NCI-H187 (cell line): Measurements from ENCODE around the gene ATG10.
"Not testable (repeated sequence)": the region's sequence is repeated elsewhere in the genome, so short reads cannot be mapped to it uniquely, and the experiment has no call there.

Experiments
- DNase-seq, 2 experiments: peaks; one replicate each; lab custom pipeline; 2025; lab: John Stamatoyannopoulos, UW

Gene ATG10

DNA sequence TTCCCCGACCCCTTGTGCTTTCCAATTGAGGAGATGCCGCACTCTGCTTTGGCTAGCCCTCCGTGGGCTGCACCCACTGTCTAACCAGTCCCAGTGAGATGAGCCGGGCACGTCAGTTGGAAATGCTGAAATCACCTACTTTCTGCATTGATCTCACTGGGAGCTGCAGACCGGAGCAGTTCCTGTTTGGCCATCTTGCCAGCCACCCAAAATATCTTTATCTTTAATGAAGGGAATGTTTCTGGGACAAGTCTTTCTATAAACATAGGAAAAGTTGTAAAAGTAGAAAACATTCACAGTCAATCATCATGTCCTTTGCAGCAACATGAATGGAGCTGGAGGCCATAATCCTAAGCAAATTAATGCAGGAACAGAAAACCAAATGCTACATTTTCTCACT is 158.8 kb downstream of the ATG10 start:
- DNase-seq = no peak

DNA sequence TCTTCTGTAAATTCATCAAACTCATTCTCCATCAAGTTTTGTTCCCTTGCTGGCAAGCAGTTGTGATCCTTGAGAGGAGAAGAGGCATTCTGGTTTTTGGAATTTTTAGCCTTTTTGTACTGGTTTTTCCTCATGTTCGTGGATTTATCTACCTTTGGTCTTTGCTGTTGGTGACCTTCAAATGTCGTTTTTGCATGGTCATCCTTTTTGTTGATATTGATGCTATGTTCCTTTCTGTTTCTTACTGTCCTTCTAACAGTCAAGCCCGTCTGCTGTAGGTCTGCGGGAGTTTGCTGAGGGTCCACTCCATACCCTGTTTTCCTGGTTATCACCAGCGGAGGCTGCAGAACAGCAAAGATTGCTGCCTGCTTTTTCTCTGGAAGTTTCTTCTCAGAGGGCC is 165.4 kb downstream of the ATG10 start:
- DNase-seq = no peak

DNA sequence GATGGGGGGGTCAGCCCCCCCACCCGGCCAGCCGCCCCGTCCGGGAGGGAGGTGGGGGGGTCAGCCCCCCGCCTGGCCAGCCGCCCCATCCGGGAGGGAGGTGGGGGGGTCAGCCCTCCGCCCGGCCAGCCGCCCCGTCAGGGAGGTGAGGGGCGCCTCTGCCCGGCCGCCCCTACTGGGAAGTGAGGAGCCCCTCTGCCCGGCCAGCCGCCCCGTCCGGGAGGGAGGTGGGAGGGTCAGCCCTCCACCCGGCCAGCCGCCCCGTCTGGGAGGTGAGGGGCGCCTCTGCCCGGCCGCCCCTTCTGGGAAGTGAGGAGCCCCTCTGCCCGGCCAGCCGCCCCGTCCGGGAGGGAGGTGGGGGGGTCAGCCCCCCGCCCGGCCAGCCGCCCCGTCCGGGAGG is 168.0 kb downstream of the ATG10 start:
- not testable (repeated sequence) for DNase-seq

DNA sequence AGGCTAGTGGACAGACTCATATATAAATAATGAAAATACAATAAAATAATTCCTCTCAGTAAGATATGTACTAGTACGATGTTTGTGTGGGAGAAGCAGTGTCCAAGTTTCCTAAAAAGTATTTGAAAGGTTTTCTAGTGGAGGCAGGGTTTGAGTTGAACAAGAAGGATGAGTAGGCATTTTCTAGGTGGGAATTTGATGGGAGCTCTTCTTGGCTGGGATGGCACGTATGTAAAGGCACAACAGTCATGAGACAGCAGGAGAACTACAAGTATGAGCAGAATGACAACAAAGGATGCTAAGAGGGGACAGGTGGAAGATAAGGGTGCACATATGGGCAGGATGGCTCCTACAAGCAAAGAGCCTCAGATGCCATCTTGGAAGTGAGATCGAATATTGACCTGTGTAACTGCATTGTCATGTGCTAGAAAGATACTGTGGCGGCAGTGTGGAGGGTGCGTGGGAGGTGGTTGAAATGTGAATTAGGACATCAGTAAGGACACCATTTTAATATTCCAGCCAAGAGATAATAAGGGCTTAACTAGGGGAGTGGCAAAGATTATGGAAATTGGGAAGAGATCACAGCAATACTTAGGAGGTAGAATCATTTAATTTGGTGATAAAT is 170.5 kb downstream of the ATG10 start:
- no peak for DNase-seq

DNA sequence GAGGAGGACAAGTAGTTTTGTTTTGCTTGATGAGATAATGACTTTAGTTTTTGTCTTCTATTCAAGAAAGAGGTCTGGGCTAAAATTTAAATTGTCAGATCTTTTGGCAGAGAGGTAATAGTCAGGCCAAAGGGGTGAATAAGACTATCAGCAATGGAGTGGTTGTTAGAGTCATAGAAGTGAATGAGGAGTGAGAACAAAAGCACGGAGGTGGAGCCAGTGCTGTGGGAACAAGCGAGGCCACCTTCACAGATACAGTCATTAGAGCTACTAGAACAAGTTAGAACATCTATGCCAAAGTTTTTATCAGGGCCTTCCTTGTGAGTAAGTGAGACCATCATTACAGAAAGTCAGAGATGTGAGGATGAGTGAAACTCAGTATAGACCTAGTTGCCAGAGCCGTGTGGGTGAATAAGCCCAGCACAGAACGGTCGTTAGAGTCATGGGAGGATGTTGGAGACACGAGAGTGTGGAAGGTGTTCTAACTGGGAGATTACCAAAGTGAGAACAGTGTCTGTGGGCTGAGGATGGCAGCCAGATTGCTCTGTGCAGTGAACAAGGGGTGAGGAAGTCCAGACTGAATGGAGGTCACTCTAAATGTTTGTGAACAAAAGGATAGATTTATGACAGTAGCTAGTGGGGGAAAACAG is 171.2 kb downstream of the ATG10 start:
- no peak for DNase-seq

DNA sequence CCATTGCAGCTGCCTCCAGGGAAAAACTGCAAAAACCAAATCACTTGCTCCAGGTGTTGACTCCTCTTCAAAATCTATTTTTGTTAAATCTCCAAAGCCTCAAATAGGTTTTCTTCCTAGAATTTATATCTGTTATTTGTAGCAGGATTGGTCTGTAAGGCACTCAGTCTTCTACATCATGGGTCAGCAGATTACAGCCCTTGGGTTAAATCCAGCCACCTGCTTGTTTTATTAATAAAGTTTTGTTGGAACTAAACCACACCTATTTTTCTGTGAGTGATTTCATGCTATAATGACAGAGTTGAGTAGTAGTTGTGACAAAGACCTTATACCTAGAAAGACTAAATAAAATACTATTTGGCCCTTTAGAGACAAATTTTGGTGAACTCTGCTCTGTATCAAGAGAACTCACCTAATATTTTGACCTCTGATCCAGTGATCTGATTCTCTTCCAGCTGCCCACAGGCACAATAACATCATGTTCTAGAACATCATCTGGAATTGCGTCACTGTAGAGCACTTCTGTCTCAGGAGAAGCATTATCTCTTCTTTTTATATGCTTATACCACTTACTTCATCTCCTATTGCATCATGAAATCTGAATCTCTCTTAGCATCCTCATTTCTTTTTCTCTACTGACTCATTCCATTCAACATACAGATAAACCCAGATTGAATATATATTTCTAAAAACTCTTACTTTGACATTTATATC is 176.2 kb downstream of the ATG10 start:
- no peak for DNase-seq

DNA sequence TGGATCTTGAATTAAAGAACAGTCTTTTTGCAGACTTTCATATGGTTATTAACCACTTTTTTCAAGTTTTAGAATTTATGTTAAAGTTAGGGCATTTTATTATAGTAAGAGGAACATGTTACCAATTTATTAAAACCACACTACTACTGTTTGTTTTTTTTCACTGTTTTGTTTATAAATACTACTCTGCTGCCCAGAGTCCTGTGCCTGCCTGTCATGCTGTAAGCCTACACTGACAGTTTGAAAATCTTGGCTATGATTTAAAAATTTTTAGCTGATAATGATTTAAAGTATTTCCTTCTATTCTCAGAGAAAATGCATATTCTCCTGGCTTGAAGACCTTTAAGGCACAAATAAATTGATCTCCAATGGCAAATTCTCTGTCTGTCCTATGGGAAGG is 177.6 kb downstream of the ATG10 start:
- DNase-seq = no peak

DNA sequence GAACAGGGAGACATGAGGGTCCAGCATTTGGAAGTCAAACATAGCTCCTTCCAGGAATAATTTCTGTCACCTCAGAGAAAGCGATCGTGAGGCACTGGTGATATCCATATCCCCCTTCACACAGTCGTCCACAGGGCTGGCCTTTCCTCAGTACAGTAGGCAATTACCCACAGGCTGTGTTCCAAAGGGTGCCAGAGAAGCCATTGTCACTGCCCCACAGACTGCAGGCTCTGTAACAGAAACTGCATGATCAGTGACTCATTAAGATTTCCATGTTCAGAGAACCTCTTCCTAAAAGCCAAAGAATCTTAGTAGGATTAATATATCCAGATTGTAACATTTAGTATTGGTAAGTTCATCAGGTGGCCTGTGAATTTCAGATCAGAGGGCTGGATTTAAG is 178.7 kb downstream of the ATG10 start:
- DNase-seq = no peak

DNA sequence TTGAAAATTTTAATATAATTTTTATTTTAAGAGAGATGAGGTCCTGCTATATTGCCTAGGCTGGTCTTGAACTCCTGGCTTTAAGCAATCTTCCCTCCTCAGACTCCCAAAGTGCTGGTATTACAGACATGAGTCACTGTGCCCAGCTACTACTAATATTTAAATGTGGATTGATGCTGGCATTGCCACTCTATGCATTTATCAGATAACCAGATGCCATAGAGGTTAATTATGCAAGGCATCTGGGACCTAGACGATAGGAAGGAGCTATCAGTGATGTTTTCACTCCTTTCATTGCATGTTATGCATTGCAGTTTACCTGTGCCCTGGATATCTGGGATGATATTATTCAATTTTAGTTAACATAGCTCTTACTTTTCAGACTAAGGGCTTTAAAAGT is 179.4 kb downstream of the ATG10 start:
- no peak for DNase-seq

DNA sequence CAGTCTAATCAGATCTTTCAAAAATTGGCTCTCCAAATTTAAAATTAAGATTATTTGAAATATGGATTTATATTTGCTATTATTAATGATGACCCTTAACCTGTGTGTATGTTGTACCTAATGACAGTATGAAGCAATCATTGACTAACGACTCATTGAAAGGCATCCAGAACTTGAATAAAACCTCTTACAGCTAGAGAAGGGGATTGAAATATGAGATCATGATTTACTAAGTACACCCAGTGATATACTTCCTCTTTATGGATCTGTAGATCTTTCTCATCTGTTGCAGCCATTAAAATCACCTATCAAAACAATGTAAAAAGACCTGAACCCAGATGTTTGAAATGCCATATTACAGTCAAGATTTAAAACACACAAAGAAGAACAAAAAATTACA is 179.8 kb downstream of the ATG10 start:
- no peak for DNase-seq

DNA sequence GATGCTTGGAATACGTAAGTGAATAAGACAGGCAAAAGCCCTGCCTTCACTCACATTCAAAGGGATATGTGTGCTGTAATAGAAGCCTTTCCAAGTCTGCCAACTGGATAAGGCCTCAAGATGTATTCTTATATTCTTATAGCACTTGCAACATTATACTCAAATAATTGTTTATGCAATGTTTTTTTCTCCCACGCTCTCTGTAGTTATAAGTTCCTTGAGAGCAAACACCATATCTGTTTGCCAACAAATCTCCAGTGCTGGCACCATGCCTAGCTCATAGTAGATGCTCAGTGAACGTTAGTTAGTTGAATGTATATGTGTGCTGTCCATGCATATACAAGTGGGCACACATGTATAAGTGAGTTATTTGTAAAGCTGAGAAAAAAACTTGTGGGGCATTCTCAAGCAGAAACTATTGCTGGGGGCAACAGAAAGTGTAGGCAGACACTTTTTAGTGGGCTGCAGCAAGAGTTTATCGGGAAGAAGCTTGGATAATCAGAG is 181.2 kb downstream of the ATG10 start:
- no peak for DNase-seq

DNA sequence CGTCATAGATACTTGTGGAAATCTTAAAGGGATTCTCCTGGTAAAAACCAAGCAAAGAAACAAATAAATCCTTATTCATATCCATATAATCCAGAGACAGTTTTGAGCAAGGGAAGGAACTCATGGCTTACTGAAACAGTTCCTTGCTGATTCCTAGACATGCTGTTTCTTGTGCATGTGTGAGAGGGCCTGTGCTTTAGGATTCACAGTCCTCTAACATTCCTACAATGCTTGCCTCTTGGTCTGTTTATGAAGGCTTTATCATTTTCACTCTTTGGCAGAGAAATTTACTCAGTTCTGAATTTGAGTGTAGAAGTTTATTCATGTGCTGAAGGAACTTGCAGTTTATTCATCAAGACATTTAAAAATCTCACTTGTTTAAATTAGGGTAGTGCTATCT is 183.0 kb downstream of the ATG10 start:
- DNase-seq = no peak

DNA sequence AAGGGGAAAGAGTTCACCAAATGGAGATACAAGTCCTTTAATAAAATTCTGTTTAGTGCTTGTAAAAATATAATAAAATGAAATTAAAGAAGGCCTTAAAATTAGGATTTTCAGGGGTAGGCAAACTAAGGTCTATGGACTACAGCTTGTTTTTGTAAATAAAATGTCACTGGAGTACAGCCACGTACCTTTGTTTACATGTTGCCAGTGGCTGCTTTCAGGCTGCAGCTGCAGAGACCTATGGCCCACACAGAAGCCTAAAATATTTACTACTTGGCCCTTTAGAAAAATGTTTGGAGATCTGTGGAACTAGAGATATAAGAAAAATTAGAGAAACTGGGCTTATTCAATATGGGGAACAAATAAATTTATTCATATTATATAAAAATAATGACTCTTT is 183.5 kb downstream of the ATG10 start:
- DNase-seq = no peak

DNA sequence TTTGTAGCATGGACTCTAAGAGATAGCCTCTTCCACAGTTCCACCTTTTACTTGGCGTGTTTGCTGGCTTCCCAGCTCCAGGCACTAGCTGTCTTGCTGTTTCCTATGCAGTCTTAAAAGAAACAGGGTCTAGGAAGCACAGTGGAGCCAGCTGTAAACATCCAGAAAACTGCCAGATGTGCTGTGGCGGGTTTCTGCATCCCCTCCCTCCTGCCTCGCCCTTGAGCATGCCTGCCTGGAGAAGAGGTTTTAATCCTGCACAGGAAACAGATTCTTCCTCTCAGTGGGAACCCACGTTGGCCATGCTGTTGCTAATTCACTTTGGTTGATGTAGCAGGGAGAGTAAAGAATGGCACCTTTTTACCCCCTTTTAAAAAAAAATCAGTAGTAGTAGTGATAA is 185.1 kb downstream of the ATG10 start:
- no peak for DNase-seq

DNA sequence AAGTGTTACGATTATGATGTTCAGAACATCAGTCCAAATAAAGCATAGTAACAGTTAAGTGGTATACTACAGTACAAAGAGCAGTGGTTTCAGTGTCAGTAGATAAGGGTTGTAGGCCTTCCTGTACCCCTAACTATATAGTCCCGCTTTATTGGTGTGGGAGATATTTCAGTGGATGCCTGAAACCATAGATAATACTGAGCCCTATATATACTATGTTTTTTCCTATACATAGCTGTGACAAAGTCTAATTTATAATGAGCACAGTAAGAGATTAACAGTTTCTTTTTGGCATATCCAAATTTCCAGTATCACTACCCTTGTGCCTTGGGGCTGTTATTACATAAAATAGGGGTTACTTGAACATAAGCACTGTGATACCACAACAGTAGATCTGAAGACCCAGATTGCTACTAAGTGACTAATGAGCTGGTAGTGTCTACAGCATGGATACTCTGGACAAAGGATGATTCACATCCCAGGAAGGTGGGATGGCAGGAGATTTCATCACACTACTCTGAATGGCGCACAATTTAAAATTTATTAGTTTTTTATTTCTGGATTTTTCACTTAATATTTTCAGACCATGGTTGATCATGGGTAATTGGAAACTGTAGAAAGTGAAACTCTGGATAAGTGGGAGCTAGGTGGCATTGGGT is 187.1 kb downstream of the ATG10 start:
- no peak for DNase-seq

DNA sequence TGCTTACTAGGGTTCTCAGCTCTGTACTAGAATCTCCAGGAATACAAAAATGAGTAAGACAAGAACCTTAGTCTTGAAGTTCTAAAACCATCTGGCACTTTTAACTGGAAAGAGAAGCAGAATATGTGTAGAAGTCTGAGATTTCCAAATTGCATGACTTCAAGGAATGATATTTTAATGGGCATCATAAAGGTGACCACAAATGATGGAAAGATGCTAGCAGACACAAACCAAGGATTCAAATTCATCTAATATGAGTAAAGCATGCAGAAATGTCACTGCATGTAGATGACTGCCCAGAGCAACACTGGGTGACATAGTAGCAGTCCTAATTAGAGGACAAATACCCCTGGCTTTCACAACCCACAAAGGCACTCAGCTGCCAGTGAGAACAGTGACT is 189.1 kb downstream of the ATG10 start:
- DNase-seq = no peak

DNA sequence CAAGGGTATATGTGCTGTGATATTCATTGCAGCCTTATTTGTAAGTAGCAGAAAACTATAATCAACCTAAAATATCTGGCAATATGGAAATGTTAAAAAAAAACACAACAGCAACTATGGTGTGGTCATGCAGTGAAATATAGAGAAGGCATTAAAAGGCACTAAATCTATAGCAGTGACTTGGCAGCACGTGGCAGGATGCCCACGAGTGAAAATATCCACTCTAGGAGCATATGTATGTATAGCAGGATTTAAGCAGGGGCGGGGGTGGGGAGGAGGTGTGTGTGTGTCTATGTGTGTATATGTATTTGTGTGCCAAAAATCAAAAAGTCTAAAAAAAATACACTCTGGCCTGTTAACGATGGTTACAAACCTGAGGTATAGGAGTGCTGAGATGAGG is 190.8 kb downstream of the ATG10 start:
- DNase-seq = no peak

DNA sequence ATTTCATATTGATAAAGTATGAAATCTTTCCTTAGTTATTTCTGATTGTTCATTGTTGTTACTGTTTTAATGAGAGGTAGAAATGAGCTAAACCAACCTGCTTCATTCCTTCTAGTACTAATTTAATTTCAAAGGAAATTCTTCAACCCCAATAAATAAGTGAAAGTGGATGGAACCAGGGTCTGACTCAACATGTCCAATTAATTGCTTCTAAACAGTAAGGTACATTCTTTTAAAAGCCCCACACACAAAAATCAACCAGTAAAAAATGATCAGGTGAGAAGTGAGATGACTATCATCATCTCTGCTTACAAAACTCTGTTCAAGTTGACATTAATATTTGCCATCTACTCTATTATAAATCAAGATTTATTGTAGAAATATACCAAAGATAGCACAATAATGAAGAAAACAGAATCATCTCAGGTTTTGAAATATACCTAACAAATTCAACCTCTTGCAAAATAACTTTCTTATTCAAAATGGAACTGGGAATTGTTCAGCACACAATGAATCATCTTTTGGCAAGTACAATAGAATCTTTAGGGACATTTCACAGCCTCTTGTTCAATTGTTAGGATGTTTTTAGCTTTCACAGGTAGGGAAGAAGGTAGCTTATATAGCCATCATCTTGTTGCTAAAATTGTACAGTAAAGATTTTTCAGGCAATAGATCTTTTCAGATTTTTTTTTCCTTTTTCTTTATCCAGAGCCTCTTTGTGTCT is 191.8 kb downstream of the ATG10 start:
- DNase-seq = no peak

DNA sequence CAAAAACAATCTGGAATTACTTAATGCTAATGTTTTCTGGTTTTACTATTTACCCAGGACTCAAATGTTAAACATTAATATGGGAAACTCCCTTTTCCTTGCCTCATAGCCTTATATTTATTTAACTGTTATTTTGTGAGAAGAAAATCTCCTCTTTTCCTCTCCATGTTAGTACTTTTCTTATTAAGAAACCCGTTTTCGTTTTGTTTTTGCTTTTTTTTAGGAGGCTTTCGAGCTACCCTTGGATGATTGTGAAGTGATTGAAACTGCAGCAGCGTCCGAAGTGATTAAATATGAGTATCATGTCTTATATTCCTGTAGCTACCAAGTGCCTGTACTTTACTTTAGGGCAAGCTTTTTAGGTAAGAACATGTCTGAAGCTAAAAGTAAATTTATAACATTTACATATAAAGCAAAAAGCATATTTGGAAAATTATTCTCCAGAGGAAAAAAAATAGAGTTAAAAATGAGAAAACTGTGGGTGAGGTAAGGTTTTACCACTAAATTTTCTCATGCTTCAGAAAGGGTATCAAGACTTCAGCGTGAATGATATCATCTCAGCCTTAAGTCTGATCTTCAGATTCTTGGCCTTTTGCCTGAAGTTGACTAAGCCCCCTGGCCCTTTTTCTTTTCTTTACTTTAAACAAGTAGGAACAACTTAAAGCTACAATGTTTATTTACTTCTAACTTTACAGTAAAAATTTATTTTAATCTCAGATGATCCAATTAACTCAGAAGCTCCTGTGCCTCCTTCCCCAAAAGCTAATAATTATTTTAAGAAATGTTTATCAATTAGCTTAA is 192.6 kb downstream of the ATG10 start:
- no peak for DNase-seq

DNA sequence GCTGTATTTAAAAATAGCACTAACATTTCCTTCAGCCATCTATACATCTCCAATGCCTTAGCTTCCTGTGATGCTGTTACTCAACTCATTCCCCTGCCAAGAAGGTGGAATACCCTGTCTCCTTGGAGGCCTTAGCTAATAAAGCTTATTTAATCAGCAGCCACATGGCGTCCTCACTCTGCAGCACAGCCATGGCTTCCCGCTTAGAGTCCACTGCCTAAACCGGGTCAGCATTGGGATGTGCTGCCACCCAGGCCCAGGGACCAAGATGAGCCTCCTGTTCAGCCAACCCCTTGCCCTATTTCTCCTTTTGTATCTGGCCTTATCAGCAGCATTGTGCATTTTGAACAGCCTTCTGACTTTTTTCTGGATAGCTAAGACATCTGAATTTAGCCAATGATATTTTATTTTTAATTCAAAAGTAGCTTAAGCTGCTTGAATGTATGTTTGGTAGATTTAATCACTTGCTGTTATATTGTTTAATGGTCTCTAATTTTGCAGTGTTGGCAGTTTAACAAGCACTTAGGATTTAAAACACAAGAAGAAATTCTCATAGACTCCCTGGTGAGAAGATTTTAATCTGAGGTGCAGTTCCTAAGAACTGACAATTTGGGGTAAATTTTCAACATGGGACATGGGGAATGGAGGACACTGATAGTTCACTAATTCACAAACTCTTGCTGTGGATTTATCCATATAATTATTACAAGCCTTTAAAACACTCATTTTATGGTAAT is 193.3 kb downstream of the ATG10 start:
- DNase-seq = no peak
